Esophagus squamous epithelium (tissue), 4 donors: Measurements from ENCODE around the gene SPATA33.
"Not testable (repeated sequence)": the region's sequence is repeated elsewhere in the genome, so short reads cannot be mapped to it uniquely, and the experiment has no call there.

Experiments used
- POLR2A ChIP-seq, 4 donors: fragments of 450-650 bp; IDR thresholded peaks; one replicate each; pipeline ENCODE4 v1.6.1; 2017; ENCODE audit warnings: antibody characterized with exemption in 4 of 4, mild to moderate bottlenecking in 4 of 4, moderate library complexity in 3 of 4
- TF ChIP-seq, protein P1 (sequence below), 6 experiments: fragments of 450-650 bp in 4 of 6; fragments of 200-600 bp in 2 of 6; sonication (generic) in 2 of 6; IDR thresholded peaks; one replicate each; pipeline ENCODE4 v1.5.1; 2016 to 2019; ENCODE audit warnings: antibody characterized with exemption in 6 of 6, mild to moderate bottlenecking in 4 of 6, moderate library complexity in 4 of 6

DNA sequence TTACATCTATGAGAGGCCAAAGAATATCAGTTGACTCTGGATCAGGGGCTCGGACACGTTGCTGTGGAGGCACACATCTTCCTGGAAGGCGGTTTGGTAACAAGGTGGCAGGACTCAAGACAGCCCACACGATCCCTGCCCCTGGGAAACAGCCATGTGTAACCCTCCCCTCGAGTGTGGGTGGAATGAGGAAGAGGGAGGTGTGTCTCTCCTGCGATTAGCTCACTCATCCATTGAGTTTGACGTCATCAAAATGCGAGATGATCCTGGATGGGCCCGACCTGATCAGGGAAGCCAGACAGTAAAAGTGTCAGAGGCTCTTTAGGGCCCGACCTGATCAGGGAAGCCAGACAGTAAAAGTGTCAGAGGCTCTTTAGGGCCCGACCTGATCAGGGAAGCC lies 6.6 kb downstream of the SPATA33 start:
- TF ChIP-seq, protein P1, sequence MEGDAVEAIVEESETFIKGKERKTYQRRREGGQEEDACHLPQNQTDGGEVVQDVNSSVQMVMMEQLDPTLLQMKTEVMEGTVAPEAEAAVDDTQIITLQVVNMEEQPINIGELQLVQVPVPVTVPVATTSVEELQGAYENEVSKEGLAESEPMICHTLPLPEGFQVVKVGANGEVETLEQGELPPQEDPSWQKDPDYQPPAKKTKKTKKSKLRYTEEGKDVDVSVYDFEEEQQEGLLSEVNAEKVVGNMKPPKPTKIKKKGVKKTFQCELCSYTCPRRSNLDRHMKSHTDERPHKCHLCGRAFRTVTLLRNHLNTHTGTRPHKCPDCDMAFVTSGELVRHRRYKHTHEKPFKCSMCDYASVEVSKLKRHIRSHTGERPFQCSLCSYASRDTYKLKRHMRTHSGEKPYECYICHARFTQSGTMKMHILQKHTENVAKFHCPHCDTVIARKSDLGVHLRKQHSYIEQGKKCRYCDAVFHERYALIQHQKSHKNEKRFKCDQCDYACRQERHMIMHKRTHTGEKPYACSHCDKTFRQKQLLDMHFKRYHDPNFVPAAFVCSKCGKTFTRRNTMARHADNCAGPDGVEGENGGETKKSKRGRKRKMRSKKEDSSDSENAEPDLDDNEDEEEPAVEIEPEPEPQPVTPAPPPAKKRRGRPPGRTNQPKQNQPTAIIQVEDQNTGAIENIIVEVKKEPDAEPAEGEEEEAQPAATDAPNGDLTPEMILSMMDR (IDR thresholded peaks at IDR 0.05), result not testable (repeated sequence)
- TF ChIP-seq POLR2A (IDR thresholded peaks at IDR 0.05), result not testable (repeated sequence)
